GM21515 (cell line): Measurements from ENCODE around the gene ATOSB.
"Not testable (repeated sequence)": the region's sequence is repeated elsewhere in the genome, so short reads cannot be mapped to it uniquely, and the experiment has no call there.

Source experiments
- ATAC-seq: cut with Tn5 transposase; IDR thresholded peaks from one replicate; pipeline ENCODE4 v1.9.1; 2021; ENCODE audit not compliant: unreplicated experiment

The ATOSB gene

GRCh38 chr9:35115680-35116538, at the start of gene ATOSB:
Gene ATOSB (minus strand): TSS chr9:35115862. CDS start chr9:35108274, 7,588 bp downstream.
- peak; percentile 61 for ATAC-seq

DNA sequence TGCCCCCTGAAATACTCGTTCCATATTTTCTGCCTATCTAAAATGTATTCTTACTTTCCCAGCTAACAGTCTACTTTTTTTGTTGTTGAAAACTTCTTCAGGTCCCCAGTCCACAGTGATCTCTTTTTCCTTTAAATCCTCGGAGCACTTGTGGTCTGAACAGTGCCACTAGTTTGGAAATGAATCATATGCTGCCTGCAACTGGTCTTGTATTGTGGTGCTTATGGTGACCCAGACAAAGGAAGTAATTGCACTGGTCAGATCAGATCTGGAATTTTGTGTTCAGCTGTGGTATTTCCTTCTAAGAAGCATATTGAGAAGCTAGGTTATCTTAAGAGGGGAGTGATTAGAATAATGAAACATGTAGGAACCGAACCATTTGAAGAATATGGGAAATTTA, 49.0 kb upstream of the ATOSB start:
- ATAC-seq, result no peak

GRCh38 chr9:35163413-35163812, 47.8 kb upstream of the ATOSB start:
- ATAC-seq, result no peak

- ATAC-seq, result no peak
Observed at GRCh38 chr9:35162605-35163315, 47.1 kb upstream of the ATOSB start.

- ATAC-seq, result peak; percentile 61
Observed at GRCh38 chr9:35161713-35162604, 46.3 kb upstream of the ATOSB start, which contains the start of gene UNC13B. Gene UNC13B (plus strand): TSS chr9:35162009. CDS start chr9:35162284, 275 bp downstream.

GRCh38 chr9:35158501-35159280, 43.0 kb upstream of the ATOSB start:
- no peak for ATAC-seq

DNA sequence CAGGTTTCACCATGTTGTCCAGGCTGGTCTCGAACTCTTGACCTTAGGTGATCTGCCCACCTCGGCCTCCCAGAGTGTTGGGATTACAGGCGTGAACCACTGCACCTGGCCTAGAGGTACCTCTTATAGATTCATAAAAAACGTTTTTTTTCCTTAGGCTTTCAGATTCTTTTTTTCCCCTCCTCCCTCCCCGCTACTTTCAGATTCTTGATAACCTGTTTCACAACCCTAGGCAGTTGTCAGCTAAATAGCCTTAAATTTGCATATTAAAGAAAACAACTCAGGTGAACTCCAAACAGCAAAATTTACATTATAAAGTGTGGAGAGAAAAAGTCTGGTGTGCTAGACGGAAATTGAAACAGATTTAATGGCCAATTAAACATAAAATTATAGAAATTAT, 42.2 kb upstream of the ATOSB start:
- ATAC-seq, result not testable (repeated sequence)

- ATAC-seq, result no peak
Observed at GRCh38 chr9:35156781-35157180, 41.1 kb upstream of the ATOSB start.

GRCh38 chr9:35152926-35153325, 37.3 kb upstream of the ATOSB start:
- no peak for ATAC-seq

- not testable (repeated sequence) for ATAC-seq
Observed at GRCh38 chr9:35147941-35148563, 32.4 kb upstream of the ATOSB start.

DNA sequence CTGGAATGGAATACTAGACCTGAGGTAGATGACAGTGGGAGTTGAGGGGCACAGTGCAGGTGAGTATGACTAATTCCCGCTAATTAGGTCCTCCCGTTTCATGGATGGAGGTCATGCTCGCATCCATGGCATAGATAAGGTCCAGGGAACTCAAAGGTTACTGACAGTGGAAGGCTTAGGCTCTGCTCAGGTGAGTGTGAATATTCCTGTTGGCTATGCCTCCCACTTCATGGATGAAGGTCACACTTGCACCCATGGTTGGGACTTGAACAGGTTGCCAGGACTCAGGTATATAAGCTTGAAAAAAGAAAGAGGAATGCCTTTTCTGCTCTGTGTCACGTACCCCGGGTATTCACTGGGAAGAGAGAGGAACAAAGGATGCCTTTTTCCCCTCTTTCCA, 26.4 kb upstream of the ATOSB start:
- ATAC-seq, result no peak

GRCh38 chr9:35140093-35140492, 24.4 kb upstream of the ATOSB start:
- no peak for ATAC-seq

DNA sequence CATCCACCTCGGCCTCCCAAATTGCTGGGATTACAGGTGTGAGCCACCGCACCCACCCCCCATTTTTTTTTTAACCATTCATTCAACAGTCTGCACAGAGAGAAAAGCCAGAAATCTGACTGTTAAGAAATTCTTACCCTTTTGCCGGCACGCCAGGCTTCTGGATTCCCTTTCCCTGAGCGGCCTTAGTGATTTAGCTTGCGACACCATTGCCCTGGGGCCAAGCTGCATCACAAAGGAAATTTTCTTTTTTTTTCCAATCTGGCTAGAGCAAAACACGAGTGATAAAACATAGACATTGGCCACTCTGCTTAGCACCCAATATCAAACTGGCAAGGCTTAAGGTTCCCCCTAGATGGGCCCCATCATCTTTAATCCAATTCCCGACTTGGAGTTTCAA, 21.2 kb upstream of the ATOSB start:
- no peak for ATAC-seq

GRCh38 chr9:35135988-35136387, 20.3 kb upstream of the ATOSB start:
- ATAC-seq, result no peak

- no peak for ATAC-seq
Observed at GRCh38 chr9:35134920-35135319, 19.3 kb upstream of the ATOSB start.

- ATAC-seq, result peak; percentile 56
Observed at GRCh38 chr9:35116898-35117551, 1.4 kb upstream of the ATOSB start.

- ATAC-seq, result no peak
Observed at GRCh38 chr9:35116539-35116897, 856 bp upstream of the ATOSB start.

GRCh38 chr9:35114840-35115628, 628 bp downstream of the ATOSB start:
- no peak for ATAC-seq
